H9 (cell line): Measurements from ENCODE around the gene MOB3B. TPM values are rescaled to one million over a fixed set of nuclear protein-coding genes. Genes with fewer than 3 reads are reported as not detected.

ENCODE experiments used
- DNase-seq: peaks from one replicate; pipeline ENCODE4 v3.0.0-alpha.2; 2017
- H2AFZ ChIP-seq: one replicate; pipeline ENCODE4 v1.6.1; 2013; ENCODE audit warnings: mild to moderate bottlenecking, low read length, control low read depth, moderate library complexity
- H2AK5ac ChIP-seq: 2 replicates; pipeline ENCODE4 v1.6.1; 2013; ENCODE audit warnings: low read length, control low read depth, mixed read lengths; ENCODE audit not compliant: insufficient read length
- H2BK120ac ChIP-seq: one replicate; pipeline ENCODE4 v1.6.1; 2013; ENCODE audit warnings: low read depth, mild to moderate bottlenecking, low read length, control low read depth, inconsistent platforms; ENCODE audit not compliant: poor library complexity, severe bottlenecking
- H2BK12ac ChIP-seq: 2 replicates; pipeline ENCODE4 v1.6.1; 2013; ENCODE audit warnings: low read length, control low read depth, mixed read lengths, low read depth; ENCODE audit not compliant: insufficient read length
- H2BK15ac ChIP-seq: 2 replicates; pipeline ENCODE4 v1.6.1; 2013; ENCODE audit warnings: low read depth, low read length, control low read depth
- H2BK20ac ChIP-seq: one replicate; pipeline ENCODE4 v1.6.1; 2013; ENCODE audit warnings: low read depth, mild to moderate bottlenecking, low read length, control low read depth, inconsistent platforms; ENCODE audit not compliant: poor library complexity, severe bottlenecking
- H2BK5ac ChIP-seq: 2 replicates; pipeline ENCODE4 v1.6.1; 2013; ENCODE audit warnings: low read length, control low read depth, mixed read lengths; ENCODE audit not compliant: insufficient read length
- H3K14ac ChIP-seq: 2 replicates; pipeline ENCODE4 v1.6.1; 2013; ENCODE audit warnings: low read length, control low read depth; ENCODE audit not compliant: insufficient read depth
- H3K18ac ChIP-seq: 2 replicates; pipeline ENCODE4 v1.6.1; 2013; ENCODE audit warnings: low read depth, mild to moderate bottlenecking, mixed read lengths, low read length, control low read depth; ENCODE audit not compliant: insufficient read length
- H3K23ac ChIP-seq: 2 replicates; pipeline ENCODE4 v1.6.1; 2013; ENCODE audit warnings: low read length, control low read depth, mixed read lengths, low read depth; ENCODE audit not compliant: insufficient read length
- H3K23me2 ChIP-seq: 2 replicates; pipeline ENCODE4 v1.6.1; 2013; ENCODE audit warnings: low read depth, mild to moderate bottlenecking, mixed read lengths, low read length, control low read depth; ENCODE audit not compliant: insufficient read length, poor library complexity, severe bottlenecking
- H3K27ac ChIP-seq: 2 replicates; pipeline ENCODE4 v1.5.1; 2013; ENCODE audit warnings: low read length, control low read depth, mixed read lengths, low read depth; ENCODE audit not compliant: insufficient read length
- H3K27me3 ChIP-seq: 2 replicates; pipeline ENCODE4 v1.6.1; 2013; ENCODE audit warnings: low read length, control low read depth, inconsistent platforms; ENCODE audit not compliant: insufficient read depth
- H3K4ac ChIP-seq: 2 replicates; pipeline ENCODE4 v1.6.1; 2013; ENCODE audit warnings: low read depth, mild to moderate bottlenecking, control low read depth, inconsistent platforms, low read length, moderate library complexity
- H3K4me1 ChIP-seq: 2 replicates; pipeline ENCODE4 v1.6.1; 2013; ENCODE audit warnings: low read length, control low read depth, inconsistent platforms; ENCODE audit not compliant: insufficient read depth
- H3K4me2 ChIP-seq: 2 replicates; pipeline ENCODE4 v1.6.1; 2013; ENCODE audit warnings: low read length, control low read depth, mixed read lengths; ENCODE audit not compliant: insufficient read length, insufficient read depth
- H3K56ac ChIP-seq: 2 replicates; pipeline ENCODE4 v1.6.1; 2013; ENCODE audit warnings: low read depth, mild to moderate bottlenecking, mixed read lengths, low read length, control low read depth; ENCODE audit not compliant: insufficient read length
- H3K79me1 ChIP-seq: 2 replicates; pipeline ENCODE4 v1.6.1; 2013; ENCODE audit warnings: low read depth, mild to moderate bottlenecking, moderate library complexity, low read length, control low read depth, inconsistent platforms; ENCODE audit not compliant: insufficient read depth, poor library complexity, severe bottlenecking
- H3K79me2 ChIP-seq: 2 replicates; pipeline ENCODE4 v1.6.1; 2013; ENCODE audit warnings: low read length, control low read depth, inconsistent platforms; ENCODE audit not compliant: insufficient read depth
- H3K9ac ChIP-seq: 2 replicates; pipeline ENCODE4 v1.6.1; 2013; ENCODE audit warnings: low read length, control low read depth, mixed read lengths; ENCODE audit not compliant: insufficient read length; ENCODE audit errors: extremely low read depth
- H3K9me3 ChIP-seq: one replicate; pipeline ENCODE4 v1.6.1; 2013; ENCODE audit warnings: low read depth, low read length, inconsistent platforms; ENCODE audit not compliant: control insufficient read depth
- H3T11ph ChIP-seq: one replicate; pipeline ENCODE4 v1.6.1; 2013; ENCODE audit warnings: mild to moderate bottlenecking, low read length, control low read depth, inconsistent platforms
- H4K20me1 ChIP-seq: one replicate; pipeline ENCODE4 v1.6.1; 2013; ENCODE audit not compliant: control insufficient read depth, insufficient read length, insufficient read depth
- H4K5ac ChIP-seq: 2 replicates; pipeline ENCODE4 v1.6.1; 2013; ENCODE audit warnings: low read depth, mild to moderate bottlenecking, mixed read lengths, low read length, control low read depth; ENCODE audit not compliant: insufficient read length
- H4K8ac ChIP-seq: replicated peaks from 2 replicates; pipeline ENCODE4 v1.6.1; 2013; ENCODE audit warnings: low read length, control low read depth, mixed read lengths, low read depth; ENCODE audit not compliant: insufficient read length
- H4K91ac ChIP-seq: 2 replicates; pipeline ENCODE4 v1.6.1; 2013; ENCODE audit warnings: low read depth, mild to moderate bottlenecking, moderate library complexity, mixed read lengths, low read length, control low read depth; ENCODE audit not compliant: insufficient read length
- H3K27ac Mint-ChIP-seq, 3 experiments: 2 replicates in 2 of 3; 3 replicates in 1 of 3; pipeline ENCODE4 v1.8.0; 2020 to 2021; ENCODE audit warnings: mixed read lengths in 3 of 3, mild to moderate bottlenecking in 1 of 3, moderate library complexity in 1 of 3
- H3K27me3 Mint-ChIP-seq: 2 replicates; pipeline ENCODE4 v1.8.0; 2021; ENCODE audit warnings: low read depth, mild to moderate bottlenecking, moderate library complexity, mixed read lengths
- H3K36me3 Mint-ChIP-seq, 3 experiments: 2 replicates in 2 of 3; 3 replicates in 1 of 3; pipeline ENCODE4 v1.8.0; 2020 to 2021; ENCODE audit warnings: low read depth in 3 of 3, mixed read lengths in 3 of 3; ENCODE audit not compliant: insufficient read depth in 1 of 3
- H3K4me1 Mint-ChIP-seq, 2 experiments: 2 replicates each; pipeline ENCODE4 v1.8.0; 2020; ENCODE audit warnings: mixed read lengths in 2 of 2
- H3K4me3 Mint-ChIP-seq, 2 experiments: 2 replicates in 1 of 2; 3 replicates in 1 of 2; pipeline ENCODE4 v1.8.0; 2020 to 2021; ENCODE audit warnings: mild to moderate bottlenecking in 2 of 2, mixed read lengths in 2 of 2, moderate library complexity in 1 of 2
- H3K9me3 Mint-ChIP-seq, 2 experiments: 2 replicates in 1 of 2; 3 replicates in 1 of 2; pipeline ENCODE4 v1.8.0; 2020; ENCODE audit warnings: mild to moderate bottlenecking in 2 of 2, mixed read lengths in 2 of 2, moderate library complexity in 1 of 2
- CTCF ChIP-seq: fragments of 200-600 bp; sonication (generic); conservative IDR thresholded peaks from 3 replicates; pipeline ENCODE4 v1.8.0; 2021; ENCODE audit warnings: antibody characterized with exemption, mild to moderate bottlenecking
- WGBS: extraction: QIAGEN DNeasy Blood & Tissue Kit; methylation state at CpG from one replicate; pipeline ENCODE4 v1.1.7; 2013; ENCODE audit warnings: missing lambda C conversion rate, low lambda C conversion rate, mixed read lengths; ENCODE audit not compliant: insufficient read length; ENCODE audit errors: extremely low coverage; 5-methylcytosine and 5-hydroxymethylcytosine counted together
- total RNA-seq: library from RNA; stranded (reverse); gene quantifications from 2 replicates; pipeline ENCODE4 v1.2.1, GENCODE V29; 2021

MOB3B gene
- total RNA-seq, 1 experiment from 2014 or later: 9.8 TPM

- peak; percentile 99 for DNase-seq
- Histone ChIP-seq H3K23me2 (peaks cover 8% of the 10 kb centered on the region), H3T11ph (no peak overlapping the region), H3K9me3 (no peaks in the 10 kb centered on the region), H2BK20ac (no peak overlapping the region), H3K4ac (no peak overlapping the region; the same call in 1 of the 2 replicates), H3K9ac (peak overlapping the region; percentile 87), H3K27me3 (no peaks in the 10 kb centered on the region), H4K91ac (no peak overlapping the region), H2BK15ac (no peak overlapping the region), H3K79me2 (peaks cover 3% of the 10 kb centered on the region; the same call in 1 of the 2 replicates), H3K4me1 (no peaks in the 10 kb centered on the region), H4K8ac (no peak overlapping the region), H3K79me1 (no peaks in the 10 kb centered on the region), H2BK12ac (no peak overlapping the region), H2BK120ac (no peak overlapping the region), H2AFZ (peak overlapping the region; percentile 97), H3K56ac (no peak overlapping the region), H3K14ac (peak overlapping the region; percentile 90; the same call in 1 of the 2 replicates), H3K18ac (peak overlapping the region; percentile 88), H3K23ac (no peak overlapping the region), H4K5ac (no peak overlapping the region), H2BK5ac (no peak overlapping the region), H3K4me2 (peak overlapping the region; percentile 97), H4K20me1 (no peaks in the 10 kb centered on the region), H3K27ac (peak overlapping the region; percentile 91), H2AK5ac (no peak overlapping the region)
- peak overlapping the region; percentile 99 to 100 (median 100) for H3K27ac Mint-ChIP-seq
- peaks cover 19 to 22% of the 10 kb centered on the region in 2 experiments for H3K4me1 Mint-ChIP-seq
- peaks cover 7% of the 10 kb centered on the region for H3K27me3 Mint-ChIP-seq
- H3K36me3 Mint-ChIP-seq: peaks cover 9 to 17% (median 10%) of the 10 kb centered on the region in 3 experiments
- peaks cover 14 to 15% of the 10 kb centered on the region in 2 experiments for H3K9me3 Mint-ChIP-seq
- H3K4me3 Mint-ChIP-seq: peak overlapping the region; percentile 88 to 99
- WGBS: no CpG with 5 or more reads among the region's 35 CpGs
- no peak for TF ChIP-seq CTCF
Observed at GRCh38 chr9:27573634-27574590, 44.3 kb upstream of the MOB3B start.
